Uterus (tissue), 2 donors: ENCODE measurements around the gene PELI2.

ENCODE experiments used
- CTCF ChIP-seq, 4 experiments: fragments of 200-600 bp in 2 of 4; fragments of 450-650 bp in 2 of 4; sonication (generic) in 2 of 4; IDR thresholded peaks; one replicate each; pipeline ENCODE4 v1.5.1; 2016 to 2019; ENCODE audit warnings: antibody characterized with exemption in 4 of 4, mild to moderate bottlenecking in 2 of 4, moderate library complexity in 1 of 4
- POLR2A ChIP-seq, 2 donors: fragments of 450-650 bp; IDR thresholded peaks; one replicate each; pipeline ENCODE4 v1.6.1; 2016; ENCODE audit warnings: antibody characterized with exemption in 2 of 2, mild to moderate bottlenecking in 1 of 2, moderate library complexity in 1 of 2

- TF ChIP-seq CTCF (IDR thresholded peaks at IDR 0.05): no peak
- no peak for TF ChIP-seq POLR2A (IDR thresholded peaks at IDR 0.05)
Observed at GRCh38 chr14:56211084-56211483, 92.9 kb downstream of the PELI2 start.
